Gastrocnemius medialis (tissue), 4 donors: ENCODE data around the gene GPRC6A.

ENCODE experiments used
- POLR2A ChIP-seq, 2 donors: fragments of 450-650 bp; IDR thresholded peaks; one replicate each; pipeline ENCODE4 v1.6.1; 2017; ENCODE audit warnings: antibody characterized with exemption in 2 of 2, mild to moderate bottlenecking in 2 of 2, moderate library complexity in 2 of 2
- TF ChIP-seq, protein P1 (sequence below), 5 experiments: fragments of 450-650 bp in 3 of 5; fragments of 200-600 bp in 2 of 5; sonication (generic) in 2 of 5; IDR thresholded peaks in 4 of 5; conservative IDR thresholded peaks in 1 of 5; 1 replicate in 4 of 5; 2 replicates in 1 of 5; pipeline ENCODE4 v1.5.1; 2016 to 2019; ENCODE audit warnings: antibody characterized with exemption in 5 of 5, mild to moderate bottlenecking in 3 of 5, moderate library complexity in 3 of 5

DNA sequence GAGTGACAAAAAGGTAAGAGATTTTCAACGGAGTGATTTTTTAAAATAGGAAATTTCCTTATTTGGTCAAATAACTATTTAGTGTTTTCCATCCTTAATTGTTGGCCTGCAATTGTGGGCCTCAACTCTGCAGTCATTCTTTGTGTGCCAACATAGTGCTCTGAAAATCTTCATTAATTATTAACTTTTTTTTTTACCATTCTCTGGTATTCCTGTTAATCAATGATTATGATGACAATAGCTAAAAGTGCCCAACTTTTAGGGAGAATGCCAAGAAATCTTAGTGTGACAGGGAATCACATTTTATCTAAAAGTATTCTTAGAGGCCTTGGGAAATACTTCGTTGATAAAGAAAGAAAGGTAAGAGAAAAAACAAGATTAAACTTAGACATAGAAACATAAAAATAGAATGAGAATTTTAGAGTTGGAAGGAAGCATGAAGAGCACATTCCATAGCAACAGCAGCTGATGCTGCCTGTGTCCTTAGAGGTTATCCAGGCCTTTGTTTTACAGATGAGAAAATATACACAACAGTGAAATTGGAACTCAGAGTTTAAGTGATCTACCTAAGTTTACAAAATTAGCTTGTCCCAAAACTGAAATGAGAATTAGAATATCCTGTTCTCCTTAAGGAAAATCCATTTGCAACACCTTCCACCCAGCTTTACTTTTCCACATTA is 1.2 kb downstream of the GPRC6A start:
- TF ChIP-seq, protein P1, sequence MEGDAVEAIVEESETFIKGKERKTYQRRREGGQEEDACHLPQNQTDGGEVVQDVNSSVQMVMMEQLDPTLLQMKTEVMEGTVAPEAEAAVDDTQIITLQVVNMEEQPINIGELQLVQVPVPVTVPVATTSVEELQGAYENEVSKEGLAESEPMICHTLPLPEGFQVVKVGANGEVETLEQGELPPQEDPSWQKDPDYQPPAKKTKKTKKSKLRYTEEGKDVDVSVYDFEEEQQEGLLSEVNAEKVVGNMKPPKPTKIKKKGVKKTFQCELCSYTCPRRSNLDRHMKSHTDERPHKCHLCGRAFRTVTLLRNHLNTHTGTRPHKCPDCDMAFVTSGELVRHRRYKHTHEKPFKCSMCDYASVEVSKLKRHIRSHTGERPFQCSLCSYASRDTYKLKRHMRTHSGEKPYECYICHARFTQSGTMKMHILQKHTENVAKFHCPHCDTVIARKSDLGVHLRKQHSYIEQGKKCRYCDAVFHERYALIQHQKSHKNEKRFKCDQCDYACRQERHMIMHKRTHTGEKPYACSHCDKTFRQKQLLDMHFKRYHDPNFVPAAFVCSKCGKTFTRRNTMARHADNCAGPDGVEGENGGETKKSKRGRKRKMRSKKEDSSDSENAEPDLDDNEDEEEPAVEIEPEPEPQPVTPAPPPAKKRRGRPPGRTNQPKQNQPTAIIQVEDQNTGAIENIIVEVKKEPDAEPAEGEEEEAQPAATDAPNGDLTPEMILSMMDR (IDR thresholded peaks at IDR 0.05 in 4 of 5, conservative IDR thresholded peaks at IDR 0.05 in 1 of 5) = no peak
- no peak for TF ChIP-seq POLR2A (IDR thresholded peaks at IDR 0.05)
